ENCODE data around the gene ZDHHC6. TPM values are rescaled to one million over a fixed set of nuclear protein-coding genes. Genes with fewer than 3 reads are reported as not detected.

The ZDHHC6 gene, protein sequence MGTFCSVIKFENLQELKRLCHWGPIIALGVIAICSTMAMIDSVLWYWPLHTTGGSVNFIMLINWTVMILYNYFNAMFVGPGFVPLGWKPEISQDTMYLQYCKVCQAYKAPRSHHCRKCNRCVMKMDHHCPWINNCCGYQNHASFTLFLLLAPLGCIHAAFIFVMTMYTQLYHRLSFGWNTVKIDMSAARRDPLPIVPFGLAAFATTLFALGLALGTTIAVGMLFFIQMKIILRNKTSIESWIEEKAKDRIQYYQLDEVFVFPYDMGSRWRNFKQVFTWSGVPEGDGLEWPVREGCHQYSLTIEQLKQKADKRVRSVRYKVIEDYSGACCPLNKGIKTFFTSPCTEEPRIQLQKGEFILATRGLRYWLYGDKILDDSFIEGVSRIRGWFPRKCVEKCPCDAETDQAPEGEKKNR
- polyA plus RNA-seq (2011; rRNA removed): 26.2 and 37.5 TPM in 2 replicates
- 13.1 and 20.9 TPM in 2 replicates for polyA minus RNA-seq (2011; rRNA and poly(A)+ RNA removed)

GRCh38 chr10:112446855-112447619 is at the start of gene ZDHHC6, which contains the start of gene VTI1A:
TSS of gene ZDHHC6 (minus strand) at chr10:112446914. CDS start at chr10:112445436, 1,478 bp downstream.
TSS of gene VTI1A (plus strand) at chr10:112447215. CDS start at chr10:112447374, 159 bp downstream.
- peak; percentile 61 for DNase-seq (ENCODE audit: low read depth, low spot score)
- ChIA-PET CTCF (interaction anchor here (1.2 to 4.0 kb wide), 4 partner anchors 9 to 938 kb away, joined by 4 to 18 read pairs (median 14); no protein-coding TSS in a partner anchor), POLR2A (interaction anchor here (0.8 to 1.1 kb wide), 3 partner anchors 9 to 263 kb away, joined by 3 to 4 read pairs (median 3); partner anchors contain the start of gene GPAM)
- Histone ChIP-seq H3K27ac (ENCODE audit: low read depth, low read length) (peak within 1 kb of the TSS; percentile 92), H3K9me3 (ENCODE audit: control insufficient read depth, insufficient read depth, low read length) (peaks cover 4% of the 10 kb centered on the region; the same call in 1 of the 2 replicates), H3K4me3 (ENCODE audit: low read depth, low read length) (peak within 1 kb of the TSS; percentile 99), H3K27me3 (ENCODE audit: control insufficient read depth, insufficient read depth, low read length) (no peaks in the 10 kb centered on the region)
- TF ChIP-seq, protein P1, sequence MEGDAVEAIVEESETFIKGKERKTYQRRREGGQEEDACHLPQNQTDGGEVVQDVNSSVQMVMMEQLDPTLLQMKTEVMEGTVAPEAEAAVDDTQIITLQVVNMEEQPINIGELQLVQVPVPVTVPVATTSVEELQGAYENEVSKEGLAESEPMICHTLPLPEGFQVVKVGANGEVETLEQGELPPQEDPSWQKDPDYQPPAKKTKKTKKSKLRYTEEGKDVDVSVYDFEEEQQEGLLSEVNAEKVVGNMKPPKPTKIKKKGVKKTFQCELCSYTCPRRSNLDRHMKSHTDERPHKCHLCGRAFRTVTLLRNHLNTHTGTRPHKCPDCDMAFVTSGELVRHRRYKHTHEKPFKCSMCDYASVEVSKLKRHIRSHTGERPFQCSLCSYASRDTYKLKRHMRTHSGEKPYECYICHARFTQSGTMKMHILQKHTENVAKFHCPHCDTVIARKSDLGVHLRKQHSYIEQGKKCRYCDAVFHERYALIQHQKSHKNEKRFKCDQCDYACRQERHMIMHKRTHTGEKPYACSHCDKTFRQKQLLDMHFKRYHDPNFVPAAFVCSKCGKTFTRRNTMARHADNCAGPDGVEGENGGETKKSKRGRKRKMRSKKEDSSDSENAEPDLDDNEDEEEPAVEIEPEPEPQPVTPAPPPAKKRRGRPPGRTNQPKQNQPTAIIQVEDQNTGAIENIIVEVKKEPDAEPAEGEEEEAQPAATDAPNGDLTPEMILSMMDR (IDR thresholded peaks at IDR 0.05; ENCODE audit: low read depth, low read length): peak; percentile 43

- H3K9me3 ChIP-seq (ENCODE audit: control insufficient read depth, insufficient read depth, low read length): no peaks in the 10 kb centered on the region
- ChIA-PET CTCF (interaction anchor here (0.5 to 3.7 kb wide), 4 partner anchors 15 to 892 kb away, joined by 3 to 18 read pairs (median 7); no protein-coding TSS in a partner anchor), POLR2A (no interaction called here)
- TF ChIP-seq, protein P1 (IDR thresholded peaks at IDR 0.05; ENCODE audit: low read depth, low read length): no peak
- DNase-seq (ENCODE audit: low read depth, low spot score): no peak
- no peak overlapping the region for H3K27ac ChIP-seq (ENCODE audit: low read depth, low read length)
- no peak overlapping the region for H3K4me3 ChIP-seq (ENCODE audit: low read depth, low read length)
- no peaks in the 10 kb centered on the region for H3K27me3 ChIP-seq (ENCODE audit: control insufficient read depth, insufficient read depth, low read length)
Measured at GRCh38 chr10:112492736-112493135, 46.0 kb upstream of the ZDHHC6 start.

- Histone ChIP-seq H3K27me3 (ENCODE audit: control insufficient read depth, insufficient read depth, low read length) (no peaks in the 10 kb centered on the region), H3K27ac (ENCODE audit: low read depth, low read length) (no peak overlapping the region), H3K9me3 (ENCODE audit: control insufficient read depth, insufficient read depth, low read length) (no peaks in the 10 kb centered on the region), H3K4me3 (ENCODE audit: low read depth, low read length) (no peak overlapping the region)
- TF ChIP-seq, protein P1 (IDR thresholded peaks at IDR 0.05; ENCODE audit: low read depth, low read length): no peak
- POLR2A ChIA-PET: interaction anchor here (0.7 kb wide), 1 partner anchor 1573 kb away, joined by 4 read pairs; no protein-coding TSS in a partner anchor
- DNase-seq (ENCODE audit: low read depth, low spot score): no peak
- CTCF ChIA-PET: interaction anchor here (1.2 to 3.7 kb wide), 4 partner anchors 15 to 894 kb away, joined by 3 to 18 read pairs (median 4); no protein-coding TSS in a partner anchor
Measured at GRCh38 chr10:112491144-112491543, 44.4 kb upstream of the ZDHHC6 start.

DNA sequence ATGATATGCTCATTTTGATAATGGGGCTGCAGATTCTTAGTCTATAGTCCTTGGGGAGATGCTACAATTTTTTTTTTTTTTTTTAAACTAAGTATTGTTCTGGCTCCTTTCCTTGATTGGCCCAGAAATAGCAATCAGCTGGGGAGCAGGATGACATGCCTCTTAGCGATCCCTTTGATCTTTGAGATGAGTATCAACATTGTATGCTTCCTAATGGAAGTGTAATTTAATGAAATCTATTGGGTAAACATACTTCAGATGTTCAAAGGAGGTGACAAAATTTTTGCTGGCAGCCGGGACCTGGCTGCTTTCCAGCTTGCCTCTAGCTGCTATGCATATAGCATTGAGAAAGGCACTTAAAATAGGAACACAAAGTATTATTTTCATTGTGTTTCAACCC is 43.8 kb upstream of the ZDHHC6 start:
- CTCF ChIA-PET: interaction anchor here (1.5 to 3.7 kb wide), 3 partner anchors 14 to 895 kb away, joined by 4 to 18 read pairs (median 7); no protein-coding TSS in a partner anchor
- no peak for DNase-seq (ENCODE audit: low read depth, low spot score)
- no peak overlapping the region for H3K27ac ChIP-seq (ENCODE audit: low read depth, low read length)
- no peaks in the 10 kb centered on the region for H3K27me3 ChIP-seq (ENCODE audit: control insufficient read depth, insufficient read depth, low read length)
- H3K9me3 ChIP-seq (ENCODE audit: control insufficient read depth, insufficient read depth, low read length): no peaks in the 10 kb centered on the region
- TF ChIP-seq, protein P1 (IDR thresholded peaks at IDR 0.05; ENCODE audit: low read depth, low read length): no peak
- POLR2A ChIA-PET: interaction anchor here (0.7 kb wide), 1 partner anchor 1572 kb away, joined by 4 read pairs; no protein-coding TSS in a partner anchor
- no peak overlapping the region for H3K4me3 ChIP-seq (ENCODE audit: low read depth, low read length)

All from AG04450 (cell line).